ENCODE measurements around the gene CXADR.

GRCh38 chr21:17578876-17579275 lies 66.0 kb downstream of the CXADR start:
- TF ChIP-seq CSRNP3 (CRISPR knock-in tag; IDR thresholded peaks at IDR 0.05) (no peak), GLIS3 (CRISPR knock-in tag; IDR thresholded peaks at IDR 0.05) (no peak), RARB (CRISPR knock-in tag; IDR thresholded peaks at IDR 0.05) (no peak), PATZ1 (CRISPR knock-in tag; IDR thresholded peaks at IDR 0.05; ENCODE audit: borderline replicate concordance) (no peak), BACH2 (CRISPR knock-in tag; IDR thresholded peaks at IDR 0.05; ENCODE audit: borderline replicate concordance) (no peak), TOX (CRISPR knock-in tag; IDR thresholded peaks at IDR 0.05; ENCODE audit: borderline replicate concordance) (no peak), CREB5 (CRISPR knock-in tag; IDR thresholded peaks at IDR 0.05; ENCODE audit: low read depth) (no peak), PPARA (CRISPR knock-in tag; IDR thresholded peaks at IDR 0.05; ENCODE audit: borderline replicate concordance) (no peak), ZC3H10 (CRISPR knock-in tag; IDR thresholded peaks at IDR 0.05) (no peak), ZFP30 (CRISPR knock-in tag; IDR thresholded peaks at IDR 0.05) (no peak), ARNTL (CRISPR knock-in tag; IDR thresholded peaks at IDR 0.05; ENCODE audit: borderline replicate concordance, low read depth) (no peak), POU6F1 (CRISPR knock-in tag; IDR thresholded peaks at IDR 0.05; ENCODE audit: borderline replicate concordance, low read depth) (no peak), ZFP3 (CRISPR knock-in tag; IDR thresholded peaks at IDR 0.05) (no peak)
